ENCODE results near the gene SOWAHD. TPM values are rescaled to one million over a fixed set of nuclear protein-coding genes. Genes with fewer than 3 reads are reported as not detected.

SOWAHD gene
- total and polyA plus RNA-seq, 4 donors: 1.4 to 5.8 (median 3.0) TPM

DNA sequence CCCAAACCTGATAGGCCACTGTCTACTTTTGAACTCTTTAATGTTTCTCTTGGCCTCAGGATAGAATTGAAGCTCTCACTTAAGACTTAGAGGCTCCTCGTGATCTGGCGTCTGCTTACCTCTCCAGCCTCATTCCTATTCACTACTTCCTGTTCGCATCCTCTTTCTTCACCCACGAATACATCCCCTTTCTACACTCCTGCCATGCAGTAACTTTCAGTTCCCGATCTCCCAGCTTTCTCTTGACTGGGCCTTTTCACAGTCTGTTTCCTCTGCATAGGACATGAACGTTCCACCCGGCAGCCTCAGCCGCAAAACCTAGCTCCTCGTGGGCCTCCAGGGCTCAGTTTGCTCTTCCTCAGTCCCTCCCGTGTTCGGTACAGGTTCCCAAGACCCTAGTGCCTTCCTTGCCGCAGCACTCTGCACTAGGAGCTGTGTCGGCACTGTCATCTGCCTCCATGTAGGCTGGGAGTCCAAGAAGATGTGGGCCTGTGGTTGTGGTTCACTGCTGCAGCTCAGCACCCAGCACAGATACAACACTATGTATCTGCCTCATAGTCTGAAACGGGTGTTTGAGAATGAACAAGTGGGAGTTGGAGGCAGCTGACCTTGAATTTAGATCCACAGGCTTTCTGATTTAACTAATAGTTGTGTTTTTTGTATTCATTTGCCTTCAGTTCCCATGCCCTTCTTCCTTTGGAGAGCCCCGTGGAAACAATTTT lies 17.3 kb downstream of the SOWAHD start:
- H3K27ac ChIP-seq (ENCODE audit: low read depth in 1 of 2, low read length in 1 of 2): peak overlapping the region in 1 of 2 donors; percentile 46
- 46 to 74% methylated on average over 12 to 15 of the region's 15 CpGs for WGBS, 2 donors
- DNase-seq (no peak), ATAC-seq (ENCODE audit: insufficient read depth, low FRiP score) (no peak)
- no peaks in the 10 kb centered on the region for H3K4me1 ChIP-seq (ENCODE audit: control insufficient read depth in 5 of 5, insufficient read depth in 5 of 5, low read length in 5 of 5)
- no peak overlapping the region for H3K9ac ChIP-seq (ENCODE audit: insufficient read depth in 1 of 2, low read length in 2 of 2)
- H3K9me3 ChIP-seq (ENCODE audit: control insufficient read depth in 4 of 4, insufficient read depth in 3 of 4, low read length in 3 of 4): no peaks in the 10 kb centered on the region
- TF ChIP-seq, protein P1, sequence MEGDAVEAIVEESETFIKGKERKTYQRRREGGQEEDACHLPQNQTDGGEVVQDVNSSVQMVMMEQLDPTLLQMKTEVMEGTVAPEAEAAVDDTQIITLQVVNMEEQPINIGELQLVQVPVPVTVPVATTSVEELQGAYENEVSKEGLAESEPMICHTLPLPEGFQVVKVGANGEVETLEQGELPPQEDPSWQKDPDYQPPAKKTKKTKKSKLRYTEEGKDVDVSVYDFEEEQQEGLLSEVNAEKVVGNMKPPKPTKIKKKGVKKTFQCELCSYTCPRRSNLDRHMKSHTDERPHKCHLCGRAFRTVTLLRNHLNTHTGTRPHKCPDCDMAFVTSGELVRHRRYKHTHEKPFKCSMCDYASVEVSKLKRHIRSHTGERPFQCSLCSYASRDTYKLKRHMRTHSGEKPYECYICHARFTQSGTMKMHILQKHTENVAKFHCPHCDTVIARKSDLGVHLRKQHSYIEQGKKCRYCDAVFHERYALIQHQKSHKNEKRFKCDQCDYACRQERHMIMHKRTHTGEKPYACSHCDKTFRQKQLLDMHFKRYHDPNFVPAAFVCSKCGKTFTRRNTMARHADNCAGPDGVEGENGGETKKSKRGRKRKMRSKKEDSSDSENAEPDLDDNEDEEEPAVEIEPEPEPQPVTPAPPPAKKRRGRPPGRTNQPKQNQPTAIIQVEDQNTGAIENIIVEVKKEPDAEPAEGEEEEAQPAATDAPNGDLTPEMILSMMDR (IDR thresholded peaks at IDR 0.05; ENCODE audit: control extremely low read depth, extremely low read depth): no peak
- H3K36me3 ChIP-seq (ENCODE audit: control insufficient read depth in 4 of 4, insufficient read depth in 4 of 4, low read length in 4 of 4): no peaks in the 10 kb centered on the region
- H3K4me3 ChIP-seq: no peak overlapping the region
- H3K27me3 ChIP-seq (ENCODE audit: control insufficient read depth in 3 of 3, insufficient read depth in 3 of 3, low read length in 2 of 3): no peaks in the 10 kb centered on the region

DNA sequence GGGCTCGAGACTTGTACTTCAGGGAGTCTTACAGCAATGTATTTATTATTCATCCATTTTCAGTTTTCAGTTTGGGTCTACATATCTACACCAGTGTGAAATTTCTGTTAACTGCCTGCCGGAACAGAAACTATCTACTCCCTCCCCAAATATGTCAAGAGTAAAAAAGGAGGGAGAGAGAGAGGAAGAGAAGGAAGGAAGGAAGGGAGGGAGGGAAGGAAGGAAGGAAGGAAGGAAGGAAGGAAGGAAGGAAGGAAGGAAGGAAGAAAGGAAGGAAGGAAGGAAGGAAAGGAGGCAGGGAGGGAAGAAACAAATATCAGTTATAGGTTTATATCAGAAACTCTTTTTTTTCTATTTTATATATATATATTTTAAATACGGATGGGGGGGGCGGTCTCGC lies 20.4 kb downstream of the SOWAHD start:
- Histone ChIP-seq H3K27me3 (ENCODE audit: control insufficient read depth in 3 of 3, insufficient read depth in 3 of 3, low read length in 2 of 3) (no peaks in the 10 kb centered on the region), H3K27ac (ENCODE audit: low read depth in 1 of 2, low read length in 1 of 2) (no peak overlapping the region), H3K36me3 (ENCODE audit: control insufficient read depth in 4 of 4, insufficient read depth in 4 of 4, low read length in 4 of 4) (peaks cover 0 to 5% (median 2%) of the 10 kb centered on the region in 4 donors), H3K9me3 (ENCODE audit: control insufficient read depth in 4 of 4, insufficient read depth in 3 of 4, low read length in 3 of 4) (no peaks in the 10 kb centered on the region), H3K4me1 (ENCODE audit: control insufficient read depth in 5 of 5, insufficient read depth in 5 of 5, low read length in 5 of 5) (no peaks in the 10 kb centered on the region), H3K4me3 (no peak overlapping the region), H3K9ac (ENCODE audit: insufficient read depth in 1 of 2, low read length in 2 of 2) (no peak overlapping the region)
- 83 to 94% methylated on average over 5 of the region's 5 CpGs for WGBS, 2 donors
- TF ChIP-seq, protein P1 (IDR thresholded peaks at IDR 0.05; ENCODE audit: control extremely low read depth, extremely low read depth): no peak
- ATAC-seq (ENCODE audit: insufficient read depth, low FRiP score) (no peak), DNase-seq (no peak)

DNA sequence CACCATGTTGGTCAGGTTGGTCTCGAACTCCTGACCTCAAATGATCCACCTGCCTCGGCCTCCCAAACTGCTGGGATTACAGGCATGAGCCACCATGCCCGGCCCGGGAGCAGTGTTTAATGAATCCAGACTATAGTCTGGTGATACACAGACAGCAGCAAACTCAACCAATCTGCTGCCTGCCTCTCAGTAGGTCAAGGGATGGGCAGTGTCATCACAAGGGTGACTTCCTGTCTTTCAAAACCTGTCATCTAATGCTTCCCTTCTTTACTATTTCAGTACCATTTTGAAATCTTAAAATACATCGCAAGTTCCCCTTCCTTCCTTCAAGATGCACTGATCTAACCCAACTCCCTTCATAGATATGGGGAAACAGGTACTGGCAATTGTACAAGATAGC lies 24.6 kb downstream of the SOWAHD start:
- H3K4me3 ChIP-seq: no peak overlapping the region
- no peaks in the 10 kb centered on the region for H3K9me3 ChIP-seq (ENCODE audit: control insufficient read depth in 4 of 4, insufficient read depth in 3 of 4, low read length in 3 of 4)
- WGBS, 2 donors: 24 to 71% methylated on average over 5 of the region's 5 CpGs
- peaks cover 0 to 4% (median 0%) of the 10 kb centered on the region in 5 donors for H3K4me1 ChIP-seq (ENCODE audit: control insufficient read depth in 5 of 5, insufficient read depth in 5 of 5, low read length in 5 of 5)
- ATAC-seq (ENCODE audit: insufficient read depth, low FRiP score): no peak
- H3K27ac ChIP-seq (ENCODE audit: low read depth in 1 of 2, low read length in 1 of 2): no peak overlapping the region
- TF ChIP-seq, protein P1 (IDR thresholded peaks at IDR 0.05; ENCODE audit: control extremely low read depth, extremely low read depth): no peak
- H3K9ac ChIP-seq (ENCODE audit: insufficient read depth in 1 of 2, low read length in 2 of 2): no peak overlapping the region
- H3K36me3 ChIP-seq (ENCODE audit: control insufficient read depth in 4 of 4, insufficient read depth in 4 of 4, low read length in 4 of 4): peaks cover 0 to 15% (median 8%) of the 10 kb centered on the region in 4 donors
- H3K27me3 ChIP-seq (ENCODE audit: control insufficient read depth in 3 of 3, insufficient read depth in 3 of 3, low read length in 2 of 3): no peaks in the 10 kb centered on the region
- no peak for DNase-seq
